GM12875 (cell line): ENCODE results near the gene CSF2.
"Not testable (repeated sequence)": the region's sequence is repeated elsewhere in the genome, so short reads cannot be mapped to it uniquely, and the experiment has no call there.

ENCODE experiments used
- H3K4me3 ChIP-seq: one replicate; pipeline ENCODE4 v1.5.1; 2011; ENCODE audit warnings: low read depth, low read length, control low read depth
- TF ChIP-seq, protein P1 (sequence below): IDR thresholded peaks from 2 replicates; pipeline ENCODE4 v1.5.1; 2011; ENCODE audit warnings: low read depth, mild to moderate bottlenecking, control low read depth, inconsistent platforms, low read length, moderate library complexity, borderline replicate concordance; ENCODE audit not compliant: insufficient read depth

The CSF2 gene

DNA sequence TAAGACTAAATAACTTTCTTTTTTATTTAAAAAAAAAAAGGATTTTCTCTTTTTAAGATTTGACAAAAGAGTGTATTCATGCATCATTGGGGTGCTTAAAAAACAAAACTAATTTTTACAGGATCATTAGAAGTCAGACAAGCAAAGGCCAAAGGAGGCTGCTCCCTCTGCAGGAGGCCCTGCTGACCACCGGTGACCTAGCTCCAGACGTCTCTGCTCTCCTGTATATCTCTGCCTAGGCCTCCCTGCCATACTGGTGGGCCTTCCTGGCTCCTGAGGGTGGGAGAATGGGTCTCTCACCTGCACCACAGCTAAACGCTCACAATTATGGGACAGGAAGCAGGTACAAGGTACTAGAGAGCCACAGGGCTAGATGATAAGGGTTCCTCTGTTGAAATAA, 36.6 kb downstream of the CSF2 start:
- TF ChIP-seq, protein P1, sequence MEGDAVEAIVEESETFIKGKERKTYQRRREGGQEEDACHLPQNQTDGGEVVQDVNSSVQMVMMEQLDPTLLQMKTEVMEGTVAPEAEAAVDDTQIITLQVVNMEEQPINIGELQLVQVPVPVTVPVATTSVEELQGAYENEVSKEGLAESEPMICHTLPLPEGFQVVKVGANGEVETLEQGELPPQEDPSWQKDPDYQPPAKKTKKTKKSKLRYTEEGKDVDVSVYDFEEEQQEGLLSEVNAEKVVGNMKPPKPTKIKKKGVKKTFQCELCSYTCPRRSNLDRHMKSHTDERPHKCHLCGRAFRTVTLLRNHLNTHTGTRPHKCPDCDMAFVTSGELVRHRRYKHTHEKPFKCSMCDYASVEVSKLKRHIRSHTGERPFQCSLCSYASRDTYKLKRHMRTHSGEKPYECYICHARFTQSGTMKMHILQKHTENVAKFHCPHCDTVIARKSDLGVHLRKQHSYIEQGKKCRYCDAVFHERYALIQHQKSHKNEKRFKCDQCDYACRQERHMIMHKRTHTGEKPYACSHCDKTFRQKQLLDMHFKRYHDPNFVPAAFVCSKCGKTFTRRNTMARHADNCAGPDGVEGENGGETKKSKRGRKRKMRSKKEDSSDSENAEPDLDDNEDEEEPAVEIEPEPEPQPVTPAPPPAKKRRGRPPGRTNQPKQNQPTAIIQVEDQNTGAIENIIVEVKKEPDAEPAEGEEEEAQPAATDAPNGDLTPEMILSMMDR, result no peak
- no peak overlapping the region for H3K4me3 ChIP-seq

DNA sequence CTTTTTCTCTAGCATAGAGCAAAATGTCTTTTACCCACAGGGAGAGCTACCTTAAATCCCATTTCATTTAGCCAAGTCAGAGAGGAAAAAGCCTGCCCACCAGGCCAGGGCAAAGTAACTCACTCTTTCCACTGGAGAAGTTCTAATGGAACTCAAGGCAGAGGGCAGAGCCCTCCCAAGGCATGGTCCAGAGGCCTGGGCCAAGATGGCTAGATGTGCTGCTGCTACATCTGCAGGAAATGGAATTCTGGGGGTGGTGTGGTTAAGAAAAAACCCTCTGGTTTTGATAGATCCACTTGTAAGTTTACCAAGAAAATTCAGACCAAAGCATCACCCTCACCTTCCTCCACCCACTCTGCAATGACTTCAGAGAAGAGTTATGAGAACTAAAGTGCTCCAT, 37.3 kb downstream of the CSF2 start:
- TF ChIP-seq, protein P1, result no peak
- no peak overlapping the region for H3K4me3 ChIP-seq

DNA sequence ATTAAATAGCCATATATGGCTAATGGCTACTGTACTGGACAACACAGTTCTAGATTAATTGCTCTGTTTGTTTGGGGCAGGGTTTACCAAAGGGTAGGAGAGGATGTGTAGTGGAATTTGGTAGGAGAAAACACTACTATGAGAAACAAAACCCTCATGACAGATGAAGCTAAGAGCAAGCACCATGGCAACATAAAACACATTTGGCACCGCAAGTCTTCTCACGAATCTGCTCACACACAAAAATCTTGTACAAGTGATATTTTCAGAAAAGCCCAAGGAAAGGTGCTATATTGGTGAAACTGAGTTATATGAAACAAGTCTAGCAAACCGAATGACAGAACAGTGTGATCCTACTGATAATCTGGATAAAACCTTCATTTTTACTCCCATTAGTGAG, 38.5 kb downstream of the CSF2 start:
- TF ChIP-seq, protein P1, result no peak
- no peak overlapping the region for H3K4me3 ChIP-seq

DNA sequence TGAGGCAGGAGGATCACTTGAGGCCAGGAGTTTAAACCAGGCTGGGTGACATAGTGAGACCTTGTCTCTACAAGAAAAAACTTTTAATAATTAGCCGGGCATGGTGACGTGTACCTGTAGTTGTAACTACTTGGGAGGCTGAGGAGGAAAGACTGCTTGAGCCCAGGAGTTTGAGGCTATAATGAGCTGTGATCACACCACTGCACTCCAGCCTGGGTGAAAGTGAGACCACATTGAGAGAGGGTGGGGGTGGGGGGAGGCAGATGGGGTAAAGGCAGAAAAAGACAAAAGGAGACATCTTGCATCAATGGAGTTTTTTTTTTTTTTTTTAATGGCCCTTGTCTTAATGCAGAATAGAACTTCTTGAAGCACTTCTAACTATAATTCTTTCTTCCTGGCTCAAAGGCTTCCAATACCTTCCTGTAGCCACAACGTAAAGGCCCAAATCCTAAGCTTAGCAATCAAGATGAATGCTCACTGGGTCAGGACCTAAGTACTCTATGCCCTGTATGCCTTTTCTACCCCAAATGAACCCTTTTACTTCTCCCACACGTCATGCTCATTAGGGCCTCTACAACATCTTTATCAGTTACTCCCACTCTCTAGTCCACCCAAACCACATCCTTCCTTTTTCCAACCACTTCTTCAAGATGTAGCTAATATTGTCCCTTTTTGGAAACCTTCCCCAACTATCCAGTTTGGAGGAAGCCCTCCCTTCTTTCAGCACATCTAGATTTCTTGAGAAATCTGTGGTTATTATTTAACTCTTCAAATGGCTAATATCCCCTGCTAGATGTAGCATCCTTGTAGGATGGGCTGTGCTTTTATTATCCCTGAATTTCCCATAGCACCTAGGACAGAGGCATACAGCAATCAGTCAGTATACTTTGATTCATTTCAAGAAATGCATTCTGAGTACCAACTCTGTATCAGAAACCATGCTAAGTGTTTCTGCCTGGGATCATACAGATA, 40.8 kb downstream of the CSF2 start:
- TF ChIP-seq, protein P1, result no peak
- H3K4me3 ChIP-seq, result no peak overlapping the region

DNA sequence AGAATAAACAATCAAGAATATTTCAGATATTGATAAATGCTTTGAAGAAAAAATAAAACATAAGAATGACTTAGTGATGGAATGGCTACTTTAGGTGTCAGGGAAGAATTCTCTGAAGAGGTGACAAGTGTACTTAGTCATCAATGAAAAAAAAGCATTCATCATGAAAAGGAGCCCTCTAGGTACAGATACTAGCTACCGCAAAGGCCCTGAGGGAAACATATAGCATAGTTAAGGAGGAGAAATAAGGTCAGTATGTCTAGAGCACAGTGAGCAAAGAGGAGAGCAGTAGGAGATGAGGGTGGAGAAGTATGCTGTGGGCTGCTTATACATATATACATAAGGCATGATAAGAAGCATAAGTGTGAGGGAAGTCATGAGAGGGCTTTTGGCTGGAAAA, 41.8 kb downstream of the CSF2 start:
- no peak overlapping the region for H3K4me3 ChIP-seq
- TF ChIP-seq, protein P1, result no peak

DNA sequence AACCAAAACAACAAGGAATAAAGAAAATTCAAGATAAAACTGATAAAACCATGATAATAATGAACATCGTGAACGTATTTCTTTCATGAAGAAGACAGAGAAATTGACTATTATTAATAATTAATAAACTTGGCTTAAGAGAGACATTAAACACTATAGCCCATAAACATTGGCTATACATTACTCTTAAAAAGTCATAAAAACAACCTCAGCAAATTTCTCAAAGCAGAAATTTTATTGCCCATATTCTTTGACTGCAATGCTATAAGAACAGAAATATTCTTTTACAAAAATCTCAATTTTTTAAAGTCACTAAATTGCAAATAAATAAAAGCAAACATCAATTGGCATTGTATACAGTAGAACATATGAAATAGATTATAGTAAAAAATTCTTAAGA, 42.5 kb downstream of the CSF2 start:
- no peak overlapping the region for H3K4me3 ChIP-seq

DNA sequence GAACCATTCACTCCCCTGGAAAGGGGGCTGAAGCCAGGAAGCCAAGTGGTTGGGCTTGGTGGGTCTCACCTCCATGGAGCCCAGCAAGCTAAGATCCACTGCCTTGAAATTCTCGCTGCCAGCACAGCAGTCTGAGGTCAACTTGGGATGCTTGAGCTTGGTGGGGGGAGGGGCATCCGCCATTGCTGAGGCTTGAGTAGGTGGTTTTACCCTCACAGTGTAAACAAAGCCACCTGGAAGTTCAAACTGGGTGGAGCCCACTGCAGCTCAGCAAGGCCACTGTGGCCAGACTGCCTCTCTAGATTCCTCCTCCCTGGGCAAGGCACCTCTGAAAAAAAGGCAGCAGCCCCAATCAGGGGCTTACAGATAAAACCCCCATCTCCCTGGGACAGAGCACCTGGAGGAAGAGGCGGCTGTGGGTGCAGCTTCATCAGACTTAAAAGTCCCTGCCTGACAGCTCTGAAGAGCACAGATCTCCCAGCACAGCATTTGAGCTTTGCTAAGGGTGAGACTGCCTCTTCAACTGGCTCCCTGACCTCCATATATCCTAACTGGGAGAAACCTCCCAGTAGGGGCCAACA, 43.4 kb downstream of the CSF2 start:
- not testable (repeated sequence) for H3K4me3 ChIP-seq

More for the DNA sequence above, 42.5 kb downstream of the CSF2 start:
- TF ChIP-seq, protein P1, result no peak

DNA sequence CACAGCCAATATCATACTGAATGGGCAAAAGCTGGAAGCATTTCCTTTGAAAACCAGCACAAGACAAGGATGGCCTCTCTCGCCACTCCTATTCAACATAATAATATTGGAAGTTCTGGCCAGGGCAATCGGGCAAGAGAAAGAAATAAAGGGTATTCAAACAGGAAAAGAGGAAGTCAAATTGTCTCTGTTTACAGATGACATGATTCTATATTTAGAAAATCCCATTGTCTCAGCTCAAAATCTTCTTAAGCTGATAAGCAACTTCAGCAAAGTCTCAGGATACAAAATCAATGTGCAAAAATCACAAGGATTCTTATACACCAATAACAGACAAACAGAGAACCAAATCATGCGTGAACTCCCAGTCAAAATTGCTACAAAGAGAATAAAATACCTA, 47.1 kb downstream of the CSF2 start:
- H3K4me3 ChIP-seq, result not testable (repeated sequence)

DNA sequence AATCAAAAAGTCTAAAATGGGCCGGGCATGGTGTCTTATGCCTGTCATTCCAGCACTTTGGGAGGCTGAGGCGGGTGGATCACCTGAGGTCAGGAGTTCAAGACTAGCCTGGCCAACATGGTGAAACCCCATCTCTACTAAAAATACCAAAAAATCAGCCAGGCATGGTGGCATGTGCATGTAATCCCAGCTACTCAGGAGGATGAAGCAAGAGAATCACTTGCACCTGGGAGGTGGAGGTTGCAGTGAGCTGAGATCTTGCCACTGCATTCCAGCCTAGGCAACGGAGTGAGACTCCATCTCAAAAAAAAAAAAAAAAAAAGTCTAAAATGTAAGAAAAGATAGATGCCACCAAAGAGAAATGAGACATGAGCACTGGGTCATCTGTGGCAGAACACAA, 49.4 kb downstream of the CSF2 start:
- H3K4me3 ChIP-seq, result not testable (repeated sequence)

DNA sequence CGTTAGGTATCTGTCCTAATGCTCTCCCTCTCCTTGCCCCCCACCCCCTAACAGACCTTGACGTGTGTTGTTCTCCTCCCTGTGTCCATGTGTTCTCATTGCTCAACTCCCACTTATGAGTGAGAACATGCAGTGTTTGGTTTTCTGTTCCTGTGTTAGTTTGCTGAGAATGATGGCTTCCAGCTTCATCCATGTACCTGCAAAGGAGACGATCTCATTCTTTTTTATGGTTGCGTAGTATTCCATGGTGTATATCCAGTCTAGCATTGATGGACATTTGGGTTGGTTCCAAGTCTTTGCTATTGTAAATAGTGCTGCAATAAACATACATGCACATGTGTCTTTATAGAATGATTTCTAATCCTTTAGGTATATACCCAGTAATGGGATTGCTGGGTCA, 50.0 kb downstream of the CSF2 start:
- H3K4me3 ChIP-seq, result not testable (repeated sequence)
